Peyer's patch (tissue), 4 donors: Measurements from ENCODE around the gene GABRR1.

ENCODE experiments used
- POLR2A ChIP-seq, 2 donors: fragments of 450-650 bp; IDR thresholded peaks; one replicate each; pipeline ENCODE4 v1.5.1; 2017; ENCODE audit warnings: antibody characterized with exemption in 2 of 2, mild to moderate bottlenecking in 2 of 2, moderate library complexity in 2 of 2
- TF ChIP-seq, protein P1 (sequence below), 6 experiments: fragments of 450-650 bp in 4 of 6; fragments of 200-600 bp in 2 of 6; sonication (generic) in 1 of 6; IDR thresholded peaks; one replicate each; pipeline ENCODE4 v1.5.1; 2017 to 2019; ENCODE audit warnings: antibody characterized with exemption in 6 of 6, mild to moderate bottlenecking in 3 of 6, moderate library complexity in 1 of 6

DNA sequence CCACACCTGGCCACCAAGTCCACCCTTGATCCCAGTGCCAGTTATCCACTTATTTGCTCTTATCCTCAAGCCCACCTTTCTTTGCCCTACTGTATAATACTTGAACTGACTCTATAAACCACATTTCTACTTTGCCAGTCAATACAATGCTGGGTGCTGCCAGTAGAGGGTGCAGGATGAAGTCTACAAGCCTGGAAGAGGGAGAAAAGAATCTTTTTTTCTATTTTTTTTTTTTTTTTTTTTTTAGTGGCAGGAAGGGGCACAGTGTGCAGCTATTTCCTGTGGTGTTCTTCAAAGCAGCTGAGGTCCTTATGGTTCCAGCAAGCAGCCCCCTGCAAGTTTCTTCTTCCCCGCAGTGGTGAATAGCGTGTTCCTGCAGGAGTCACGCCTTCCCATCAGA, 22.2 kb upstream of the GABRR1 start:
- TF ChIP-seq, protein P1, sequence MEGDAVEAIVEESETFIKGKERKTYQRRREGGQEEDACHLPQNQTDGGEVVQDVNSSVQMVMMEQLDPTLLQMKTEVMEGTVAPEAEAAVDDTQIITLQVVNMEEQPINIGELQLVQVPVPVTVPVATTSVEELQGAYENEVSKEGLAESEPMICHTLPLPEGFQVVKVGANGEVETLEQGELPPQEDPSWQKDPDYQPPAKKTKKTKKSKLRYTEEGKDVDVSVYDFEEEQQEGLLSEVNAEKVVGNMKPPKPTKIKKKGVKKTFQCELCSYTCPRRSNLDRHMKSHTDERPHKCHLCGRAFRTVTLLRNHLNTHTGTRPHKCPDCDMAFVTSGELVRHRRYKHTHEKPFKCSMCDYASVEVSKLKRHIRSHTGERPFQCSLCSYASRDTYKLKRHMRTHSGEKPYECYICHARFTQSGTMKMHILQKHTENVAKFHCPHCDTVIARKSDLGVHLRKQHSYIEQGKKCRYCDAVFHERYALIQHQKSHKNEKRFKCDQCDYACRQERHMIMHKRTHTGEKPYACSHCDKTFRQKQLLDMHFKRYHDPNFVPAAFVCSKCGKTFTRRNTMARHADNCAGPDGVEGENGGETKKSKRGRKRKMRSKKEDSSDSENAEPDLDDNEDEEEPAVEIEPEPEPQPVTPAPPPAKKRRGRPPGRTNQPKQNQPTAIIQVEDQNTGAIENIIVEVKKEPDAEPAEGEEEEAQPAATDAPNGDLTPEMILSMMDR (IDR thresholded peaks at IDR 0.05): peak in 4 of 6 experiments; percentile 12 to 43 (median 24)
- TF ChIP-seq POLR2A (IDR thresholded peaks at IDR 0.05): no peak
